Measurements from ENCODE around the gene VPS36.
"Not testable (repeated sequence)": the region's sequence is repeated elsewhere in the genome, so short reads cannot be mapped to it uniquely, and the experiment has no call there.

VPS36 gene

GRCh38 chr13:52374873-52375411 lies 75.5 kb downstream of the VPS36 start:
- DNase-seq (ENCODE audit: low spot score) = no peak

- DNase-seq (ENCODE audit: low spot score) = no peak
Observed at GRCh38 chr13:52374389-52374788, 76.0 kb downstream of the VPS36 start.

GRCh38 chr13:52373277-52373676 lies 77.2 kb downstream of the VPS36 start:
- not testable (repeated sequence) for DNase-seq (ENCODE audit: low spot score)

GRCh38 chr13:52371736-52372247 lies 78.6 kb downstream of the VPS36 start:
- DNase-seq (ENCODE audit: low spot score) = peak; percentile 61

GRCh38 chr13:52366291-52366690 lies 84.1 kb downstream of the VPS36 start:
- DNase-seq (ENCODE audit: low spot score) = no peak

Measured in AG08395 (cell line).